ENCODE data around the gene GALNT13.

The GALNT13 gene

DNA sequence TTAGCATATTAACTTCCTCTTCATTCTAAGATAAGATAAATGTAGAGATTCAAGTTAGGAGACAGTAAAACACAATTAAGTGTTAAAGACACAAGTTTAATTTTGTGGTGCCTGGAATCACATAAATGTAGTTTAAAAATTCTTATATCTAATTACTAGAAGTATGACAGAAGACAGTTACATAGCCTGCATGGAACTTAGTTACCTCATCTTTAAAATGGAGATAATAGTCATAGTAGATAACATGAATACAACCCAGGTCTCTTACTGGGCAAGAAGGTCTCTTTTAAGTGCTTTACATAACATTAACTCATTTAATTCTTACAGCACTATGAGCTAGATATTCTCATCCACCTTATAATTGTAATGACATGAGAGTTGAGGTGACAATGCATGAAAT lies 15.1 kb downstream of the GALNT13 start:
- TF ChIP-seq, protein P1, sequence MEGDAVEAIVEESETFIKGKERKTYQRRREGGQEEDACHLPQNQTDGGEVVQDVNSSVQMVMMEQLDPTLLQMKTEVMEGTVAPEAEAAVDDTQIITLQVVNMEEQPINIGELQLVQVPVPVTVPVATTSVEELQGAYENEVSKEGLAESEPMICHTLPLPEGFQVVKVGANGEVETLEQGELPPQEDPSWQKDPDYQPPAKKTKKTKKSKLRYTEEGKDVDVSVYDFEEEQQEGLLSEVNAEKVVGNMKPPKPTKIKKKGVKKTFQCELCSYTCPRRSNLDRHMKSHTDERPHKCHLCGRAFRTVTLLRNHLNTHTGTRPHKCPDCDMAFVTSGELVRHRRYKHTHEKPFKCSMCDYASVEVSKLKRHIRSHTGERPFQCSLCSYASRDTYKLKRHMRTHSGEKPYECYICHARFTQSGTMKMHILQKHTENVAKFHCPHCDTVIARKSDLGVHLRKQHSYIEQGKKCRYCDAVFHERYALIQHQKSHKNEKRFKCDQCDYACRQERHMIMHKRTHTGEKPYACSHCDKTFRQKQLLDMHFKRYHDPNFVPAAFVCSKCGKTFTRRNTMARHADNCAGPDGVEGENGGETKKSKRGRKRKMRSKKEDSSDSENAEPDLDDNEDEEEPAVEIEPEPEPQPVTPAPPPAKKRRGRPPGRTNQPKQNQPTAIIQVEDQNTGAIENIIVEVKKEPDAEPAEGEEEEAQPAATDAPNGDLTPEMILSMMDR (IDR thresholded peaks at IDR 0.05; ENCODE audit: low read depth, low read length, missing control alignments) = no peak
- DNase-seq (ENCODE audit: low read depth) = no peak
- H3K4me3 ChIP-seq (ENCODE audit: low read depth, low read length) = no peak overlapping the region

- no peak overlapping the region for H3K4me3 ChIP-seq (ENCODE audit: low read depth, low read length)
- DNase-seq (ENCODE audit: low read depth) = no peak
- TF ChIP-seq, protein P1 (IDR thresholded peaks at IDR 0.05; ENCODE audit: low read depth, low read length, missing control alignments) = no peak
These were observed 18.9 kb downstream of the GALNT13 start for GRCh38 chr2:153890576-153890975.

- DNase-seq (ENCODE audit: low read depth) = no peak
- TF ChIP-seq, protein P1 (IDR thresholded peaks at IDR 0.05; ENCODE audit: low read depth, low read length, missing control alignments) = no peak
- no peak overlapping the region for H3K4me3 ChIP-seq (ENCODE audit: low read depth, low read length)
These were observed 19.3 kb downstream of the GALNT13 start for GRCh38 chr2:153891051-153891450.

GRCh38 chr2:153912798-153913396 lies 41.2 kb downstream of the GALNT13 start:
- H3K4me3 ChIP-seq (ENCODE audit: low read depth, low read length) = no peak overlapping the region
- TF ChIP-seq, protein P1 (IDR thresholded peaks at IDR 0.05; ENCODE audit: low read depth, low read length, missing control alignments) = no peak
- DNase-seq (ENCODE audit: low read depth) = no peak

DNA sequence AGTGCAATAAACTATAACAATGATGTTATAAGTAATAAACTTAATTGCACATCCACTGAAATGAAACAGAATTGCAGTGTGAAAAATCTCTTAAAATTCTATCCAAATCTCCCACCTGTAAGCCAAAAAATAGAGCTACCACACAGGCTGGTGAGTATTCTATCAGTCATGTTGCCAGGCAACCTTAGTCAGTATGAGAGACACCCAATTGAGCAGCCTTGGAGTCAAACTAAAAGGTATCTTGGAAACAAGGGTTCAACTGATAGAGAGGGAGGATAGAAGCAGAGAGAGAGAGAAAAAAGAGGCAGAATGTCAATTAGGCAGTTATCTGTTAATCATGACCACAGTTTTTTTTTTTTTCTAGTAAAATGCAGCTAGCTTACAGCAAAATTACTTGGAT lies 45.8 kb downstream of the GALNT13 start:
- TF ChIP-seq, protein P1 (IDR thresholded peaks at IDR 0.05; ENCODE audit: low read depth, low read length, missing control alignments) = no peak
- DNase-seq (ENCODE audit: low read depth) = no peak

DNA sequence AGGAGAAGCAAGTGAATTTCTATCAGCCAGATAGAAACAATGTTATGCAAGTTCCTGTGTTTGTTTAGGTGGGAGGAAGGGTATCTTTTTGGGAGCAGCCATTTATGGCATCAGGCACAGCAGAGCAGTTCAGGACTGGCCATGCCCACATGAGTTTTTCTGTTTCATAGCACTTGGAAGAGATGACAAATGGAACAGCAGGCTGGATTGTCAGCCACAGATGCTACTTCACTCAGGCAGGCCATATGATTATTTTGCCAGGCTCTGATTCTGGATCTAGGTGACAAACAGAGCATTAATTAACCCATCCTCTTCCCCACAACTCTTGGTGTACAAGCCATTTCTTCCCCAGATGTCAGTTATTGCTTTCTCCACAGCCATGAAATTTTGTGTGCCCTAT lies 63.8 kb downstream of the GALNT13 start:
- no peak overlapping the region for H3K4me3 ChIP-seq (ENCODE audit: low read depth, low read length)
- no peak for DNase-seq (ENCODE audit: low read depth)
- TF ChIP-seq, protein P1 (IDR thresholded peaks at IDR 0.05; ENCODE audit: low read depth, low read length, missing control alignments) = no peak

More for the DNA sequence above, 45.8 kb downstream of the GALNT13 start:
- no peak overlapping the region for H3K4me3 ChIP-seq (ENCODE audit: low read depth, low read length)

DNA sequence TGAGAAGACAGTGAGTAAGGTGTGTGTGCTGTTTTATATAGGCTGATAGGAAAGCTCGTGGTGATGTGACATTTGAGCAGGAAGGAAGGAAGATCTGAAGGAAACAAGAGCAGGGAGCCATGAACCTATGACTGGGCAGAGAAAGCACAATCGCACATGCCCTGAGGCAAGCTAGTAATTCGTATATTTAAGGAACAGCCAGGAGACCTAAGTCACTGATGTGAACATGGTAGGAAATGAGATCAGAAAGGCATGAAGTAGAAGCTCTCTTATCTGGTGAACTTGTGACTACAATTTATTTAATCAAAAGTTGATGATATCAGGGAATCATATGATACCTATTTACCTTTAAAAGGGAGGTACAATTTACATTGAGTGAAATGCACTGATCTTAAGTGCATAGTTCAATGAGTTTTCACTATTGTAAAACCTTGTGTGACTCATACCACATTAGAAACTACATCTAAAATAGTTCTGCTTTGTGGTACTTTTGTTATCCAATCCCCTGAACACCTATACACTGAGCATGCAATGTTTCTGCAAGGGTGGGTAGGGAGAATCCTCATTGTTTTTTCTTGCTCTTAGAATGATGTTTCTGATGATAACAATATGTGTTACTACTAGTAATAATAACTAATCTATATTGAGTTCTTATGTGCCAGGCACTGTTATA lies 67.5 kb downstream of the GALNT13 start:
- no peak for DNase-seq (ENCODE audit: low read depth)
- H3K4me3 ChIP-seq (ENCODE audit: low read depth, low read length) = no peak overlapping the region
- TF ChIP-seq, protein P1 (IDR thresholded peaks at IDR 0.05; ENCODE audit: low read depth, low read length, missing control alignments) = no peak

All from GM12864 (cell line).